H9 (cell line): ENCODE data around the gene KCNJ16. TPM values are rescaled to one million over a fixed set of nuclear protein-coding genes. Genes with fewer than 3 reads are reported as not detected.

ENCODE experiments used
- DNase-seq: peaks from one replicate; pipeline ENCODE4 v3.0.0-alpha.2; 2017
- H2AFZ ChIP-seq: one replicate; pipeline ENCODE4 v1.6.1; 2013; ENCODE audit warnings: mild to moderate bottlenecking, low read length, control low read depth, moderate library complexity
- H2AK5ac ChIP-seq: 2 replicates; pipeline ENCODE4 v1.6.1; 2013; ENCODE audit warnings: low read length, control low read depth, mixed read lengths; ENCODE audit not compliant: insufficient read length
- H2BK120ac ChIP-seq: one replicate; pipeline ENCODE4 v1.6.1; 2013; ENCODE audit warnings: low read depth, mild to moderate bottlenecking, low read length, control low read depth, inconsistent platforms; ENCODE audit not compliant: poor library complexity, severe bottlenecking
- H2BK12ac ChIP-seq: 2 replicates; pipeline ENCODE4 v1.6.1; 2013; ENCODE audit warnings: low read length, control low read depth, mixed read lengths, low read depth; ENCODE audit not compliant: insufficient read length
- H2BK15ac ChIP-seq: 2 replicates; pipeline ENCODE4 v1.6.1; 2013; ENCODE audit warnings: low read depth, low read length, control low read depth
- H2BK20ac ChIP-seq: one replicate; pipeline ENCODE4 v1.6.1; 2013; ENCODE audit warnings: low read depth, mild to moderate bottlenecking, low read length, control low read depth, inconsistent platforms; ENCODE audit not compliant: poor library complexity, severe bottlenecking
- H2BK5ac ChIP-seq: 2 replicates; pipeline ENCODE4 v1.6.1; 2013; ENCODE audit warnings: low read length, control low read depth, mixed read lengths; ENCODE audit not compliant: insufficient read length
- H3K14ac ChIP-seq: 2 replicates; pipeline ENCODE4 v1.6.1; 2013; ENCODE audit warnings: low read length, control low read depth; ENCODE audit not compliant: insufficient read depth
- H3K18ac ChIP-seq: 2 replicates; pipeline ENCODE4 v1.6.1; 2013; ENCODE audit warnings: low read depth, mild to moderate bottlenecking, mixed read lengths, low read length, control low read depth; ENCODE audit not compliant: insufficient read length
- H3K23ac ChIP-seq: 2 replicates; pipeline ENCODE4 v1.6.1; 2013; ENCODE audit warnings: low read length, control low read depth, mixed read lengths, low read depth; ENCODE audit not compliant: insufficient read length
- H3K23me2 ChIP-seq: 2 replicates; pipeline ENCODE4 v1.6.1; 2013; ENCODE audit warnings: low read depth, mild to moderate bottlenecking, mixed read lengths, low read length, control low read depth; ENCODE audit not compliant: insufficient read length, poor library complexity, severe bottlenecking
- H3K27ac ChIP-seq: 2 replicates; pipeline ENCODE4 v1.5.1; 2013; ENCODE audit warnings: low read length, control low read depth, mixed read lengths, low read depth; ENCODE audit not compliant: insufficient read length
- H3K27me3 ChIP-seq: 2 replicates; pipeline ENCODE4 v1.6.1; 2013; ENCODE audit warnings: low read length, control low read depth, inconsistent platforms; ENCODE audit not compliant: insufficient read depth
- H3K4ac ChIP-seq: 2 replicates; pipeline ENCODE4 v1.6.1; 2013; ENCODE audit warnings: low read depth, mild to moderate bottlenecking, control low read depth, inconsistent platforms, low read length, moderate library complexity
- H3K4me1 ChIP-seq: 2 replicates; pipeline ENCODE4 v1.6.1; 2013; ENCODE audit warnings: low read length, control low read depth, inconsistent platforms; ENCODE audit not compliant: insufficient read depth
- H3K4me2 ChIP-seq: 2 replicates; pipeline ENCODE4 v1.6.1; 2013; ENCODE audit warnings: low read length, control low read depth, mixed read lengths; ENCODE audit not compliant: insufficient read length, insufficient read depth
- H3K56ac ChIP-seq: 2 replicates; pipeline ENCODE4 v1.6.1; 2013; ENCODE audit warnings: low read depth, mild to moderate bottlenecking, mixed read lengths, low read length, control low read depth; ENCODE audit not compliant: insufficient read length
- H3K79me1 ChIP-seq: 2 replicates; pipeline ENCODE4 v1.6.1; 2013; ENCODE audit warnings: low read depth, mild to moderate bottlenecking, moderate library complexity, low read length, control low read depth, inconsistent platforms; ENCODE audit not compliant: insufficient read depth, poor library complexity, severe bottlenecking
- H3K79me2 ChIP-seq: 2 replicates; pipeline ENCODE4 v1.6.1; 2013; ENCODE audit warnings: low read length, control low read depth, inconsistent platforms; ENCODE audit not compliant: insufficient read depth
- H3K9ac ChIP-seq: 2 replicates; pipeline ENCODE4 v1.6.1; 2013; ENCODE audit warnings: low read length, control low read depth, mixed read lengths; ENCODE audit not compliant: insufficient read length; ENCODE audit errors: extremely low read depth
- H3K9me3 ChIP-seq: one replicate; pipeline ENCODE4 v1.6.1; 2013; ENCODE audit warnings: low read depth, low read length, inconsistent platforms; ENCODE audit not compliant: control insufficient read depth
- H3T11ph ChIP-seq: one replicate; pipeline ENCODE4 v1.6.1; 2013; ENCODE audit warnings: mild to moderate bottlenecking, low read length, control low read depth, inconsistent platforms
- H4K20me1 ChIP-seq: one replicate; pipeline ENCODE4 v1.6.1; 2013; ENCODE audit not compliant: control insufficient read depth, insufficient read length, insufficient read depth
- H4K5ac ChIP-seq: 2 replicates; pipeline ENCODE4 v1.6.1; 2013; ENCODE audit warnings: low read depth, mild to moderate bottlenecking, mixed read lengths, low read length, control low read depth; ENCODE audit not compliant: insufficient read length
- H4K8ac ChIP-seq: replicated peaks from 2 replicates; pipeline ENCODE4 v1.6.1; 2013; ENCODE audit warnings: low read length, control low read depth, mixed read lengths, low read depth; ENCODE audit not compliant: insufficient read length
- H4K91ac ChIP-seq: 2 replicates; pipeline ENCODE4 v1.6.1; 2013; ENCODE audit warnings: low read depth, mild to moderate bottlenecking, moderate library complexity, mixed read lengths, low read length, control low read depth; ENCODE audit not compliant: insufficient read length
- H3K27ac Mint-ChIP-seq, 3 experiments: 2 replicates in 2 of 3; 3 replicates in 1 of 3; pipeline ENCODE4 v1.8.0; 2020 to 2021; ENCODE audit warnings: mixed read lengths in 3 of 3, mild to moderate bottlenecking in 1 of 3, moderate library complexity in 1 of 3
- H3K27me3 Mint-ChIP-seq: 2 replicates; pipeline ENCODE4 v1.8.0; 2021; ENCODE audit warnings: low read depth, mild to moderate bottlenecking, moderate library complexity, mixed read lengths
- H3K36me3 Mint-ChIP-seq, 3 experiments: 2 replicates in 2 of 3; 3 replicates in 1 of 3; pipeline ENCODE4 v1.8.0; 2020 to 2021; ENCODE audit warnings: low read depth in 3 of 3, mixed read lengths in 3 of 3; ENCODE audit not compliant: insufficient read depth in 1 of 3
- H3K4me1 Mint-ChIP-seq, 2 experiments: 2 replicates each; pipeline ENCODE4 v1.8.0; 2020; ENCODE audit warnings: mixed read lengths in 2 of 2
- H3K4me3 Mint-ChIP-seq, 2 experiments: 2 replicates in 1 of 2; 3 replicates in 1 of 2; pipeline ENCODE4 v1.8.0; 2020 to 2021; ENCODE audit warnings: mild to moderate bottlenecking in 2 of 2, mixed read lengths in 2 of 2, moderate library complexity in 1 of 2
- H3K9me3 Mint-ChIP-seq, 2 experiments: 2 replicates in 1 of 2; 3 replicates in 1 of 2; pipeline ENCODE4 v1.8.0; 2020; ENCODE audit warnings: mild to moderate bottlenecking in 2 of 2, mixed read lengths in 2 of 2, moderate library complexity in 1 of 2
- WGBS: extraction: QIAGEN DNeasy Blood & Tissue Kit; methylation state at CpG from one replicate; pipeline ENCODE4 v1.1.7; 2013; ENCODE audit warnings: missing lambda C conversion rate, low lambda C conversion rate, mixed read lengths; ENCODE audit not compliant: insufficient read length; ENCODE audit errors: extremely low coverage; 5-methylcytosine and 5-hydroxymethylcytosine counted together
- total RNA-seq: library from RNA; stranded (reverse); gene quantifications from 2 replicates; pipeline ENCODE4 v1.2.1, GENCODE V29; 2021
- TF ChIP-seq, protein P1 (sequence below): fragments of 200-600 bp; sonication (generic); conservative IDR thresholded peaks from 3 replicates; pipeline ENCODE4 v1.8.0; 2021; ENCODE audit warnings: antibody characterized with exemption, mild to moderate bottlenecking

KCNJ16 gene
- total RNA-seq, 1 experiment from 2014 or later: not detected

DNA sequence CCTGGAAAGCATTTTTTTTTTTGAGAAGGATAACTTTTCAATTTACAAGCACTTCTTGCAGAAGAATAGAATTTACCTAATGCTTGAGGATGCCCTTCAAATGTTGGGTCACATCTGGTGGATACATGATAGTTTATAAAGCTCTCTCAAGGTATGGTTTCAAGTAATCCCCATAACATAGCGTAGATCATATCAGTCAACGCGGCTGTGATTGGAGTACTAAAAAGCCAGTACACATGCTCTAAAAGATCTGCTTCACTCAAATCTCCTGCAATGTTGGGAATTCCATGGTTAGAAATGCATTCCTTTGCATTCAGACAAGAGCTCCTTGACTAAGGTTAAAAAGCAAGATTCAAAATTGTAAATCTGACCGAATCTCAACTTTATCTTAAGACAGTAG, 3.9 kb upstream of the KCNJ16 start:
- H3T11ph ChIP-seq: no peak overlapping the region
- H3K79me1 ChIP-seq: no peaks in the 10 kb centered on the region
- no peak overlapping the region for H2BK20ac ChIP-seq
- H3K4me2 ChIP-seq: no peak overlapping the region
- H3K18ac ChIP-seq: no peak overlapping the region
- no peak overlapping the region for H2BK5ac ChIP-seq
- DNase-seq: no peak
- no peaks in the 10 kb centered on the region for H3K9me3 Mint-ChIP-seq
- H2AK5ac ChIP-seq: no peak overlapping the region
- no peak overlapping the region for H2BK120ac ChIP-seq
- no peak overlapping the region for H4K8ac ChIP-seq
- no peaks in the 10 kb centered on the region; the same call in 1 of the 2 replicates for H3K4me1 ChIP-seq
- no peak overlapping the region for H2BK15ac ChIP-seq
- H3K9ac ChIP-seq: no peak overlapping the region
- TF ChIP-seq, protein P1, sequence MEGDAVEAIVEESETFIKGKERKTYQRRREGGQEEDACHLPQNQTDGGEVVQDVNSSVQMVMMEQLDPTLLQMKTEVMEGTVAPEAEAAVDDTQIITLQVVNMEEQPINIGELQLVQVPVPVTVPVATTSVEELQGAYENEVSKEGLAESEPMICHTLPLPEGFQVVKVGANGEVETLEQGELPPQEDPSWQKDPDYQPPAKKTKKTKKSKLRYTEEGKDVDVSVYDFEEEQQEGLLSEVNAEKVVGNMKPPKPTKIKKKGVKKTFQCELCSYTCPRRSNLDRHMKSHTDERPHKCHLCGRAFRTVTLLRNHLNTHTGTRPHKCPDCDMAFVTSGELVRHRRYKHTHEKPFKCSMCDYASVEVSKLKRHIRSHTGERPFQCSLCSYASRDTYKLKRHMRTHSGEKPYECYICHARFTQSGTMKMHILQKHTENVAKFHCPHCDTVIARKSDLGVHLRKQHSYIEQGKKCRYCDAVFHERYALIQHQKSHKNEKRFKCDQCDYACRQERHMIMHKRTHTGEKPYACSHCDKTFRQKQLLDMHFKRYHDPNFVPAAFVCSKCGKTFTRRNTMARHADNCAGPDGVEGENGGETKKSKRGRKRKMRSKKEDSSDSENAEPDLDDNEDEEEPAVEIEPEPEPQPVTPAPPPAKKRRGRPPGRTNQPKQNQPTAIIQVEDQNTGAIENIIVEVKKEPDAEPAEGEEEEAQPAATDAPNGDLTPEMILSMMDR: no peak
- H3K36me3 Mint-ChIP-seq: no peaks in the 10 kb centered on the region
- no peak overlapping the region for H3K56ac ChIP-seq
- no peak overlapping the region for H3K4ac ChIP-seq
- H4K91ac ChIP-seq: no peak overlapping the region
- no peaks in the 10 kb centered on the region for H3K9me3 ChIP-seq
- H3K4me1 Mint-ChIP-seq: peaks cover 10 to 17% of the 10 kb centered on the region in 2 experiments
- H3K4me3 Mint-ChIP-seq: no peak overlapping the region
- no CpG with 5 or more reads among the region's 4 CpGs for WGBS
- H3K23ac ChIP-seq: no peak overlapping the region
- H3K79me2 ChIP-seq: no peaks in the 10 kb centered on the region
- no peaks in the 10 kb centered on the region for H4K20me1 ChIP-seq
- H3K27ac ChIP-seq: no peak overlapping the region
- no peak overlapping the region for H3K14ac ChIP-seq
- no peak overlapping the region for H2BK12ac ChIP-seq
- H3K27me3 Mint-ChIP-seq: no peaks in the 10 kb centered on the region
- no peak overlapping the region for H3K27ac Mint-ChIP-seq
- no peak overlapping the region for H4K5ac ChIP-seq
- no peak overlapping the region for H2AFZ ChIP-seq
- H3K23me2 ChIP-seq: no peaks in the 10 kb centered on the region
- no peaks in the 10 kb centered on the region for H3K27me3 ChIP-seq
